GM19328 (cell line): Measurements from ENCODE around the gene CDC37.
A peak's percentile ranks its signal among the peaks of the same experiment; 100 is the strongest.
"Not testable (repeated sequence)": the region's sequence is repeated elsewhere in the genome, so short reads cannot be mapped to it uniquely, and the experiment has no call there.

Experiments
- ATAC-seq: cut with Tn5 transposase; IDR thresholded peaks from one replicate; pipeline ENCODE4 v1.9.1; 2021; ENCODE audit warnings: mild to moderate bottlenecking, moderate library complexity; ENCODE audit not compliant: unreplicated experiment

Gene CDC37

GRCh38 chr19:10420444-10421239 is 17.3 kb upstream of the CDC37 start, which contains the start of gene PDE4A:
TSS of gene PDE4A (plus strand) at chr19:10420538. CDS start at chr19:10420765, 227 bp downstream.
- ATAC-seq = no peak

- ATAC-seq = no peak
Measured at GRCh38 chr19:10419646-10420443, 16.5 kb upstream of the CDC37 start.

GRCh38 chr19:10419200-10419645 is 15.9 kb upstream of the CDC37 start:
- no peak for ATAC-seq

- ATAC-seq = no peak
Measured at GRCh38 chr19:10418485-10419199, 15.3 kb upstream of the CDC37 start.

GRCh38 chr19:10418235-10418484 is 14.8 kb upstream of the CDC37 start:
- ATAC-seq = no peak

- ATAC-seq = no peak
Measured at GRCh38 chr19:10417541-10418234, 14.3 kb upstream of the CDC37 start.

- ATAC-seq = peak; percentile 50
Measured at GRCh38 chr19:10416380-10417257, 13.3 kb upstream of the CDC37 start.

- ATAC-seq = no peak
Measured at GRCh38 chr19:10416083-10416379, 12.7 kb upstream of the CDC37 start.

- no peak for ATAC-seq
Measured at GRCh38 chr19:10412257-10412977, 9.1 kb upstream of the CDC37 start.

- ATAC-seq = not testable (repeated sequence)
Measured at GRCh38 chr19:10411224-10411623, 7.9 kb upstream of the CDC37 start.

- no peak for ATAC-seq
Measured at GRCh38 chr19:10408511-10409283, 5.4 kb upstream of the CDC37 start.

GRCh38 chr19:10407096-10407495 is 3.8 kb upstream of the CDC37 start:
- no peak for ATAC-seq

GRCh38 chr19:10406191-10406590 is 2.8 kb upstream of the CDC37 start:
- no peak for ATAC-seq

GRCh38 chr19:10404888-10405820 is 1.8 kb upstream of the CDC37 start:
- ATAC-seq = no peak

GRCh38 chr19:10402441-10403038 is 802 bp downstream of the CDC37 start:
- ATAC-seq = no peak

- no peak for ATAC-seq
Measured at GRCh38 chr19:10399878-10400277, 3.5 kb downstream of the CDC37 start.

- not testable (repeated sequence) for ATAC-seq
Measured at GRCh38 chr19:10399340-10399739, 4.0 kb downstream of the CDC37 start.
